HG02938 (cell line): Measurements from ENCODE around the gene TOMM40.
"Not testable (repeated sequence)": the region's sequence is repeated elsewhere in the genome, so short reads cannot be mapped to it uniquely, and the experiment has no call there.

Source experiments
- ATAC-seq: cut with Tn5 transposase; IDR thresholded peaks from one replicate; pipeline ENCODE4 v1.9.1; 2021; ENCODE audit warnings: mild to moderate bottlenecking, moderate library complexity; ENCODE audit not compliant: unreplicated experiment

The TOMM40 gene

GRCh38 chr19:44893332-44894051 is 2.4 kb downstream of the TOMM40 start:
- ATAC-seq = no peak

- ATAC-seq = no peak
Observed at GRCh38 chr19:44894052-44894400, 3.0 kb downstream of the TOMM40 start.

GRCh38 chr19:44894946-44895345 is 3.9 kb downstream of the TOMM40 start:
- no peak for ATAC-seq

- ATAC-seq = no peak
Observed at GRCh38 chr19:44897835-44898234, 6.8 kb downstream of the TOMM40 start.

GRCh38 chr19:44900328-44901244 is 9.5 kb downstream of the TOMM40 start:
- no peak for ATAC-seq

- no peak for ATAC-seq
Observed at GRCh38 chr19:44903216-44903601, 12.2 kb downstream of the TOMM40 start.

GRCh38 chr19:44903602-44904425 is 12.8 kb downstream of the TOMM40 start:
- no peak for ATAC-seq

- ATAC-seq = no peak
Observed at GRCh38 chr19:44904426-44904994, 13.5 kb downstream of the TOMM40 start.

- no peak for ATAC-seq
Observed at GRCh38 chr19:44905437-44906160, 14.5 kb downstream of the TOMM40 start, which contains the start of gene APOE. Gene APOE, plus strand, starts transcription at chr19:44905796. Its CDS starts 829 bp downstream, at chr19:44906625.

- no peak for ATAC-seq
Observed at GRCh38 chr19:44907613-44908012, 16.6 kb downstream of the TOMM40 start.

GRCh38 chr19:44908074-44908835 is 17.2 kb downstream of the TOMM40 start:
- no peak for ATAC-seq

GRCh38 chr19:44908836-44909261 is 17.8 kb downstream of the TOMM40 start:
- ATAC-seq = no peak

GRCh38 chr19:44909775-44910174 is 18.7 kb downstream of the TOMM40 start:
- ATAC-seq = no peak

GRCh38 chr19:44911896-44912295 is 20.8 kb downstream of the TOMM40 start:
- not testable (repeated sequence) for ATAC-seq

GRCh38 chr19:44912854-44913253 is 21.8 kb downstream of the TOMM40 start:
- ATAC-seq = no peak

GRCh38 chr19:44913512-44914432 is 22.7 kb downstream of the TOMM40 start:
- not testable (repeated sequence) for ATAC-seq

GRCh38 chr19:44914433-44915206 is 23.6 kb downstream of the TOMM40 start, which contains the start of gene APOC1:
Gene APOC1, plus strand, starts transcription at chr19:44914608. Its CDS starts 284 bp downstream, at chr19:44914892.
- peak; percentile 65 for ATAC-seq
